GM12878 (cell line): ENCODE data around the gene CEBPE. TPM values are rescaled to one million over a fixed set of nuclear protein-coding genes. Genes with fewer than 3 reads are reported as not detected.

ENCODE experiments used
- ATAC-seq: fragments of 200-7000 bp; cut with Tn5 transposase; 3 replicates; pipeline ENCODE4 v1.9.1; 2020; ENCODE audit warnings: mild to moderate bottlenecking, moderate library complexity
- BruUV-seq: library from RNA; stranded (reverse); fragments of 400-500 nt; replicated peaks from 2 replicates; lab custom pipeline; 2021; lab: Mats Ljungman, UMichigan
- CTCF ChIA-PET: fragments of 300-600 bp; sonication (Branson Sonifier 250); formaldehyde crosslinking; extraction: SDS; loops from one replicate; lab custom pipeline; 2021; ENCODE audit warnings: inconsistent platforms; lab: Yijun Ruan, JAX
- POLR2A ChIA-PET: fragments of 350-600 bp; formaldehyde crosslinking; extraction: SDS; loops from one replicate; lab custom pipeline; 2021; ENCODE audit warnings: inconsistent platforms; lab: Charles Lee
- RAD21 ChIA-PET: fragments of 300-600 bp; sonication (Branson Sonifier 250); formaldehyde crosslinking; loops from one replicate; lab custom pipeline; 2023; ENCODE audit warnings: antibody characterized with exemption; ENCODE audit not compliant: unreplicated experiment; lab: Charles Lee
- SMC1A ChIA-PET: fragments of 300-600 bp; sonication (Branson Sonifier 250); formaldehyde crosslinking; loops from one replicate; lab custom pipeline; 2023; ENCODE audit not compliant: unreplicated experiment, uncharacterized antibody; lab: Charles Lee
- DNase-seq: peaks from one replicate; pipeline ENCODE4 v3.0.0-alpha.2; 2011; ENCODE audit warnings: low read depth, low spot score
- FAIRE-seq: peaks from 3 replicates; lab custom pipeline; 2011; peaks lifted over from hg19 to GRCh38; lab: Jason Lieb, UNC
- H2AFZ ChIP-seq: 2 replicates; pipeline ENCODE4 v1.6.0; 2011; ENCODE audit warnings: low read depth, low read length, control low read depth; ENCODE audit not compliant: control insufficient read depth
- H3K27ac ChIP-seq: 2 replicates; pipeline ENCODE4 v1.5.1; 2011; ENCODE audit warnings: control low read depth; ENCODE audit not compliant: control insufficient read depth, insufficient read depth
- H3K27me3 ChIP-seq, 2 experiments: replicated peaks in 1 of 2; 2 replicates each; pipeline versions ENCODE4 v1.6.0 to v1.6.1; 2011; ENCODE audit warnings: low read length in 1 of 2; ENCODE audit not compliant: control insufficient read depth in 2 of 2, insufficient read depth in 2 of 2
- H3K36me3 ChIP-seq, 2 experiments: 2 replicates each; pipeline ENCODE4 v1.5.1; 2011; ENCODE audit warnings: low read length in 1 of 2; ENCODE audit not compliant: control insufficient read depth in 2 of 2, insufficient read depth in 2 of 2
- H3K4me1 ChIP-seq: 2 replicates; pipeline ENCODE4 v1.6.1; 2011; ENCODE audit warnings: mild to moderate bottlenecking, low read length, moderate library complexity, mixed read lengths; ENCODE audit not compliant: control insufficient read depth, insufficient read depth
- H3K4me2 ChIP-seq: 2 replicates; pipeline ENCODE4 v1.6.0; 2011; ENCODE audit warnings: control low read depth; ENCODE audit not compliant: control insufficient read depth, insufficient read depth
- H3K4me3 ChIP-seq: fragments of 200-600 bp; sonication (generic); 2 replicates; pipeline ENCODE4 v1.5.1; 2016
- H3K79me2 ChIP-seq: 2 replicates; pipeline ENCODE4 v1.6.0; 2011; ENCODE audit warnings: low read length; ENCODE audit not compliant: control insufficient read depth, insufficient read depth
- H3K9ac ChIP-seq: 2 replicates; pipeline ENCODE4 v1.8.0; 2011; ENCODE audit warnings: low read length, control low read depth, mixed read lengths; ENCODE audit not compliant: control insufficient read depth, insufficient read depth
- H3K9me3 ChIP-seq: replicated peaks from 3 replicates; pipeline ENCODE4 v1.5.1; 2011; ENCODE audit warnings: mild to moderate bottlenecking, low read length; ENCODE audit not compliant: control insufficient read depth, insufficient read depth
- H4K20me1 ChIP-seq: 2 replicates; pipeline ENCODE4 v1.6.0; 2011; ENCODE audit not compliant: control insufficient read depth, insufficient read depth
- BMI1 ChIP-seq: fragments of 450-650 bp; IDR thresholded peaks from 2 replicates; pipeline ENCODE4 v1.6.1; 2016; ENCODE audit warnings: mild to moderate bottlenecking, moderate library complexity, borderline replicate concordance
- CBFB ChIP-seq: IDR thresholded peaks from 2 replicates; pipeline ENCODE4 v1.6.1; 2016; ENCODE audit warnings: antibody characterized with exemption, low read depth
- EED ChIP-seq: sonication (generic); IDR thresholded peaks from 2 replicates; pipeline ENCODE4 v1.6.1; 2016; ENCODE audit warnings: antibody characterized with exemption, low read depth
- GABPA ChIP-seq: IDR thresholded peaks from 2 replicates; pipeline ENCODE4 v1.6.1; 2014; ENCODE audit warnings: antibody characterized with exemption, low read depth, mild to moderate bottlenecking, inconsistent platforms
- HDAC6 ChIP-seq: fragments of 200-600 bp; sonication (generic); IDR thresholded peaks from one replicate; pipeline ENCODE4 v1.8.0; 2017; ENCODE audit warnings: antibody characterized with exemption; ENCODE audit not compliant: unreplicated experiment
- PML ChIP-seq: IDR thresholded peaks from 2 replicates; pipeline ENCODE4 v1.6.1; 2012; ENCODE audit warnings: low read length, inconsistent platforms
- POLR2AphosphoS5 ChIP-seq: IDR thresholded peaks from 2 replicates; pipeline ENCODE4 v1.6.1; 2011; ENCODE audit warnings: mild to moderate bottlenecking, low read length, inconsistent platforms
- RUNX3 ChIP-seq: IDR thresholded peaks from 2 replicates; pipeline ENCODE4 v1.6.1; 2012; ENCODE audit warnings: low read length, inconsistent platforms
- SMAD1 ChIP-seq: fragments of 450-650 bp; IDR thresholded peaks from 2 replicates; pipeline ENCODE4 v1.6.1; 2018; ENCODE audit warnings: mild to moderate bottlenecking, low read depth; ENCODE audit not compliant: partially characterized antibody
- SUPT20H ChIP-seq: IDR thresholded peaks from 2 replicates; pipeline ENCODE4 v1.6.1; 2011; ENCODE audit warnings: low read depth, mild to moderate bottlenecking, low read length, moderate library complexity, borderline replicate concordance; ENCODE audit not compliant: control insufficient read depth
- YBX1 ChIP-seq: fragments of 450-650 bp; IDR thresholded peaks from 2 replicates; pipeline ENCODE4 v1.6.1; 2016; ENCODE audit warnings: antibody characterized with exemption
- YY1 ChIP-seq: IDR thresholded peaks from 2 replicates; pipeline ENCODE4 v1.6.1; 2011; ENCODE audit warnings: low read depth, mild to moderate bottlenecking, low read length
- ZNF207 ChIP-seq: fragments of 450-650 bp; IDR thresholded peaks from 2 replicates; pipeline ENCODE4 v1.6.1; 2014; ENCODE audit warnings: antibody characterized with exemption, mild to moderate bottlenecking, borderline replicate concordance
- ZNF384 ChIP-seq: IDR thresholded peaks from 2 replicates; pipeline ENCODE4 v1.6.1; 2012; ENCODE audit warnings: low read depth, mild to moderate bottlenecking, low read length, improper control_type of control experiment, borderline replicate concordance
- WGBS: methylation state at CpG from one replicate; pipeline ENCODE4 v1.1.6; 2016; ENCODE audit warnings: low lambda C conversion rate; ENCODE audit not compliant: insufficient replicate concordance, insufficient coverage; ENCODE audit errors: missing lambda C conversion rate; 5-methylcytosine and 5-hydroxymethylcytosine counted together
- in situ Hi-C: fragments of 300-500 bp; cut with MboI; formaldehyde crosslinking; loops from 9 replicates; pipeline ENCODE4 v1.14.3; 2018; ENCODE audit warnings: mixed read lengths
- intact Hi-C: fragments of 100-400 bp; cut with micrococcal nuclease; formaldehyde crosslinking; loops from one replicate; pipeline ENCODE4 v1.14.2; 2022; ENCODE audit not compliant: unreplicated experiment
- polyA plus RNA-seq, 11 experiments: library from polyadenylated mRNA; depleted of rRNA in 4 of 11; unstranded in 6 of 11; stranded (reverse) in 5 of 11; fragments of >200 nt; fragmentation: Nextera tagmentation in 4 of 11; fragmentation: Illumina TruSeq in 1 of 11; extraction: Ambion mirVana in 4 of 11; extraction: Trizol in 1 of 11; gene quantifications; 1 replicate in 1 of 11; 2 replicates in 10 of 11; pipeline versions ENCODE4 v1.2.1 to v1.2.3, GENCODE V29; 2011 to 2016; ENCODE audit warnings: inconsistent platforms in 2 of 11, missing spikeins in 2 of 11, low read depth in 1 of 11
- total RNA-seq, 4 experiments: library from RNA; depleted of rRNA in 3 of 4; stranded (reverse); fragments of >200 nt in 3 of 4; fragmentation: Illumina TruSeq in 1 of 4; extraction: Trizol in 1 of 4; gene quantifications; 2 replicates each; pipeline versions ENCODE4 v1.2.1 to v1.2.3, GENCODE V29; 2013 to 2021
- TF ChIP-seq, protein P1 (sequence below): fragments of 450-650 bp; IDR thresholded peaks from 2 replicates; pipeline ENCODE4 v1.6.1; 2016; ENCODE audit warnings: mild to moderate bottlenecking
- TF ChIP-seq, protein P2 (sequence below): IDR thresholded peaks from 2 replicates; pipeline ENCODE4 v1.6.1; 2012; ENCODE audit warnings: low read depth, low read length, improper control_type of control experiment

The CEBPE gene
- total and polyA plus RNA-seq, 10 of the 15 experiments (the other 5 are each of a cell fraction or from before 2014, with no cell fraction given) = 0.09 to 0.45 (median 0.24) TPM; not detected in 7

DNA sequence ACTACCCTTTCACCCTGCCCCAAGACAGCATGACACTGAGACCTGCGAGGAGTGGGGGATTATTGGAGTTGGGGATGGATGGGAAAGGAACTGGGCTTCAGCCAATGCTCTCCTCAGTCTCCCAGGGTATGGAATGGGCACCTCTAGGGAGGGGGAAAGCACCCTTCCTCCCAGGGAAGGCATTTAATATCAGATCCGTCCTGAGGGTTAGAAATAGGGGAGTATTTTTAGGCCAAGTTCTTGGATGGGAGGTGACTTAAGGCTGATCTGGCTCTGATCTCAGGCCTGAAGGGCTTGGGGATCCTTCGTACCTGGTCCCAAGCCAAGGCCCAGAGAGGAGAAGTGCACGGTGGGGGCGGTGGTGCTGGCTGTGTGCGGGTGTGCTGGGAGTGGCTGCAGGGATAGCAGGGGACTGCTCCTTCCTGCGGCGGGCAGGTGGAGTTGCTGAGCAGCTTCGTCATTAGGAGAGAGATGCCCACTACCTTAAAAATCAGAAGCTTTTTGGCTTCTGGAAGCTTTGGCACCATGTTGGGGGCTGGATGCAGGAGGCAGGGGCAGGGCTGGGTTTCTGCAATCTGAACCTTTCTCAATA, 7.0 kb upstream of the CEBPE start:
- RAD21 ChIA-PET = no interaction called here
- POLR2A ChIA-PET = no interaction called here
- CTCF ChIA-PET = no interaction called here
- BruUV-seq = no TSS peak
- no peaks in the 10 kb centered on the region for H3K9me3 ChIP-seq
- no peak overlapping the region for H3K4me3 ChIP-seq
- H3K4me2 ChIP-seq = no peak overlapping the region
- no peak overlapping the region for H3K27ac ChIP-seq
- H4K20me1 ChIP-seq = no peaks in the 10 kb centered on the region
- SMC1A ChIA-PET = interaction anchor here (1.0 to 1.7 kb wide), 2 partner anchors 58 to 254 kb away, joined by 3 to 4 read pairs; no protein-coding TSS in a partner anchor
- H3K4me1 ChIP-seq = peaks cover 6% of the 10 kb centered on the region
- H3K9ac ChIP-seq = no peak overlapping the region
- H3K36me3 ChIP-seq = no peaks in the 10 kb centered on the region
- intact Hi-C loops (no loop called here), in situ Hi-C loops (loop anchor here (10.0 kb wide), 1 partner anchor 59 kb away; the partner anchor contains the start of gene SLC7A8)
- H3K27me3 ChIP-seq = no peaks in the 10 kb centered on the region; a peak in 3 of 4 replicates
- TF ChIP-seq EED = no peak
- TF ChIP-seq, protein P1, sequence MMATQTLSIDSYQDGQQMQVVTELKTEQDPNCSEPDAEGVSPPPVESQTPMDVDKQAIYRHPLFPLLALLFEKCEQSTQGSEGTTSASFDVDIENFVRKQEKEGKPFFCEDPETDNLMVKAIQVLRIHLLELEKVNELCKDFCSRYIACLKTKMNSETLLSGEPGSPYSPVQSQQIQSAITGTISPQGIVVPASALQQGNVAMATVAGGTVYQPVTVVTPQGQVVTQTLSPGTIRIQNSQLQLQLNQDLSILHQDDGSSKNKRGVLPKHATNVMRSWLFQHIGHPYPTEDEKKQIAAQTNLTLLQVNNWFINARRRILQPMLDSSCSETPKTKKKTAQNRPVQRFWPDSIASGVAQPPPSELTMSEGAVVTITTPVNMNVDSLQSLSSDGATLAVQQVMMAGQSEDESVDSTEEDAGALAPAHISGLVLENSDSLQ = no peak
- no peak for TF ChIP-seq PML
- no peak overlapping the region for H2AFZ ChIP-seq
- FAIRE-seq (no peak), ATAC-seq (no peak), DNase-seq (no peak)
- 63% methylated on average over 9 of the region's 9 CpGs for WGBS
- H3K79me2 ChIP-seq = no peaks in the 10 kb centered on the region

DNA sequence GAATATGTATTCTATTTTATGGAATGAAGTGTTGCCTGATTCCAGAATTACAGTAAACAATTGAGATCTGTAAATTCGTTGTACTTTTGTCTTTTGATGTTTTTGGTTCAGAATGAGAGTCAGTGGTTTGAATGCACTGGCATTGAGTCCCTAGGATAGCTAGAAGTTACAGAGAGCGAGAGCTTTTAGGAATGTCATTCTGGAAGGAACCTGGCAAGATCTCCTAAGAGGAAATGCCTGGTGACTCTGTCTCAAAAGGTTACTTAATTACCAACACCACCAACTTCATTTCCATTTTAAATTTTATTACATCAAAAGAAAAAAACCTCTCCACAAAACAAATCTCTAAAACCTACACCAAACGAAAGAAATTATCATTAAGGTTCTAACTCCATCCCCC, 6.0 kb upstream of the CEBPE start:
- ATAC-seq (no peak), FAIRE-seq (no peak), DNase-seq (no peak)
- peaks cover 16% of the 10 kb centered on the region for H3K4me1 ChIP-seq
- in situ Hi-C loops (loop anchor here (10.0 kb wide), 1 partner anchor 60 kb away; the partner anchor contains the start of gene SLC7A8), intact Hi-C loops (no loop called here)
- H3K79me2 ChIP-seq = no peaks in the 10 kb centered on the region
- no peak overlapping the region for H3K9ac ChIP-seq
- no peaks in the 10 kb centered on the region for H4K20me1 ChIP-seq
- WGBS = 37% methylated on average over 3 of the region's 3 CpGs
- no peak overlapping the region for H3K27ac ChIP-seq
- no TSS peak for BruUV-seq
- no peak overlapping the region for H2AFZ ChIP-seq
- no peak overlapping the region for H3K4me3 ChIP-seq
- CTCF ChIA-PET = interaction anchor here (0.9 to 6.4 kb wide), 2 partner anchors 9 to 62 kb away, joined by 3 to 127 read pairs; partner anchors contain the start of gene SLC7A8
- H3K36me3 ChIP-seq = no peaks in the 10 kb centered on the region
- no peaks in the 10 kb centered on the region for H3K9me3 ChIP-seq
- no peaks in the 10 kb centered on the region; a peak in 3 of 4 replicates for H3K27me3 ChIP-seq
- POLR2A ChIA-PET = no interaction called here
- SMC1A ChIA-PET = interaction anchor here (1.0 to 1.7 kb wide), 2 partner anchors 31 to 59 kb away, joined by 4 read pairs; no protein-coding TSS in a partner anchor
- RAD21 ChIA-PET = no interaction called here
- no peak overlapping the region for H3K4me2 ChIP-seq
- TF ChIP-seq ZNF207 = no peak
- TF ChIP-seq GABPA = no peak
- no peak for TF ChIP-seq RUNX3
- no peak for TF ChIP-seq CBFB
- TF ChIP-seq, protein P2, sequence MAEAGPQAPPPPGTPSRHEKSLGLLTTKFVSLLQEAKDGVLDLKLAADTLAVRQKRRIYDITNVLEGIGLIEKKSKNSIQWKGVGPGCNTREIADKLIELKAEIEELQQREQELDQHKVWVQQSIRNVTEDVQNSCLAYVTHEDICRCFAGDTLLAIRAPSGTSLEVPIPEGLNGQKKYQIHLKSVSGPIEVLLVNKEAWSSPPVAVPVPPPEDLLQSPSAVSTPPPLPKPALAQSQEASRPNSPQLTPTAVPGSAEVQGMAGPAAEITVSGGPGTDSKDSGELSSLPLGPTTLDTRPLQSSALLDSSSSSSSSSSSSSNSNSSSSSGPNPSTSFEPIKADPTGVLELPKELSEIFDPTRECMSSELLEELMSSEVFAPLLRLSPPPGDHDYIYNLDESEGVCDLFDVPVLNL = no peak
- no peak for TF ChIP-seq YY1
- TF ChIP-seq SUPT20H = no peak
- no peak for TF ChIP-seq BMI1
- TF ChIP-seq YBX1 = no peak
- TF ChIP-seq ZNF384 = no peak
- TF ChIP-seq HDAC6 = no peak
- no peak for TF ChIP-seq POLR2AphosphoS5
- no peak for TF ChIP-seq PML
- TF ChIP-seq SMAD1 = no peak
